GM18526 (cell line): Measurements from ENCODE around the gene SAMD9L.
A peak's percentile ranks its signal among the peaks of the same experiment; 100 is the strongest.

ENCODE experiments used
- POLR2A ChIP-seq: IDR thresholded peaks from 3 replicates; pipeline ENCODE4 v1.6.1; 2011; ENCODE audit not compliant: insufficient read length; ENCODE audit errors: extremely low read depth

Gene SAMD9L

DNA sequence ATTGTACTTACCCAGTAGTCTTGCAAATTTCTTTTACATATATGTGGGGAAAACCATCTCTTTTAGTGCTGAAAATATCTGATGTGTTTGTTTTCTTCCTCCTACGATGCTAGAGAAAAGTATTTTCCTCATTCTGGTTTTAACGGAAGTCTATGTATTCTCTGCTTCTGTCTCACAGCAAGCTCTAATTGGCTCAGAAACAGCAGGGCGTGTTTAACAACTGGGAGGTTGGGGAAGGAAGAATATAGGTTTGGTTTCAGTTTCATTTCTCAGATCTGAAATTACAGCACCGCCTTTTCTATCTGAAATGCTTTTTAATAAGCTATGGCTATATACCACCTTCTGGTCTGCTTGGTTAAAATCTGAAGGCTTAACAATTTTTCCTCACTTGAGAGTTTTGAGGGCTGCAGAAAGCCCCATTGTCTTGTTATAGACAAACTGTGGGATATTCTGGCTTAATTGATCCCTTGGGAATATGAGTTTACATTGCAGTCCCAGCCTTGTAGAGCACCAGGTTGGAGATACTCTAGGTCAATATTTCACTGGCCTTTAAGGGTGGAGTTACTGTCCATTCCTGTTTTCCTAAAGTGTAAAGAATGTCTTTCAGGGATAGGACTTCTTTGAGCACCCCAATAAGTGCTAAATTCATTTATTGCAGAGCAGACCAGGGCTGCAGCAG lies 30.2 kb downstream of the SAMD9L start, which contains the start of gene SAMD9:
TSS of gene SAMD9 (minus strand) at position 128 of the 679 bp plus-strand sequence. CDS start 11,882 bp downstream, outside the sequence.
- peak; percentile 28 for TF ChIP-seq POLR2A

DNA sequence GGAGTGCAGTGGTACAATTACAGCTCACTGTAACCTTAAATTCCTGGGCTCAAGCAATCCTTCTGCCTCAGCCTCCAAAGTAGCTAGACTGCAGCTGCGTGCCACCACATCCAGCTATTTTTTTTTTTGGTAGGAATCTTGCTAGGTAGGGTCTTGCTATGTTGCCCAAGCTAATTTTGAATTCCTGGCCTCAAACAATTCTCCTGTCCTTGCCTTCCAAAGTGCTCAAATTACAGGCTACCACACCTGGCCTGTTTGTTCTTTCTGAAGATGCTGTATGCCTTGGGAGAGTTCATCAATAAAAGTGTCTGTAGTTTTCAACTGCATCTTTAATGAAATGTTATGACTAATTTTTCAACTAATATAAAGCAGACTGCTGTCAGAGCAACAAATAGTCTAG lies 30.9 kb downstream of the SAMD9L start:
- no peak for TF ChIP-seq POLR2A

DNA sequence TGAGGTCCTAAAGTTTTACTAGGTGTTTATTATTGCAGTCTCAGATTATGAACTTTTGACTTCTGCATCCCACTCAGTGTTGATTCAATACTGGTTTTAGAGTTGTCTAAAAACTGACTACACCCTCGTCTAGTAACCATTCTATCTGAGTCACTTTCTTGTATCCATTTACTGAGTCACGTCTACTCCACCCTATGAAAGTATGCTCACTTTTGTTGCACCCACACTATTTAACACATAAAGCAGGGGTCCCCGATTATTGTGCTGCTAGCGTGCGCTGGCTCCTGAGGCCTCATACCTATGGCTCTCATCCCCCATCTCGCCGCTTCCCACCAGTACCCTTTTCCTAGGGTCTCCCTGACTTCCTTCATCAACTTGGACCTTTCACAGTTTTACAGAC lies 32.4 kb downstream of the SAMD9L start:
- TF ChIP-seq POLR2A = no peak

DNA sequence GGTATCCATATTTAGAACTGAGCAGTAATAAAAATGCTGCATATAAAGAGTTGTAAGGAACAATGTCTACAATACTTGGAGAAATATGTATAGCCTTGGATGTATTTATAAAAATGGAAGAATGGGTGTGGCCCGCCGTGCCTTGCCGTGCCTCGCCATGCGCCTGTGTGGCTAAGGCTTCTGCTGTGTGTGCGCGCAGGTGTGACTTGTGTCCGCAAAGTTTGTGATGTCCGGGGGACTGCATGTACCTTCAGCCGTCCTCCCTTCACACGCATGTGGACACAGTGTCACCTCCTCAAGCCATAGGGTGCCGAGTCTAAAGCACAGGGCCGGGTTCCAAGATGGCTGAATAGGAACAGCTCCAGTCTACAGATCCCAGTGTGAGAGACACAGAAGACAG lies 40.2 kb downstream of the SAMD9L start:
- no peak for TF ChIP-seq POLR2A

DNA sequence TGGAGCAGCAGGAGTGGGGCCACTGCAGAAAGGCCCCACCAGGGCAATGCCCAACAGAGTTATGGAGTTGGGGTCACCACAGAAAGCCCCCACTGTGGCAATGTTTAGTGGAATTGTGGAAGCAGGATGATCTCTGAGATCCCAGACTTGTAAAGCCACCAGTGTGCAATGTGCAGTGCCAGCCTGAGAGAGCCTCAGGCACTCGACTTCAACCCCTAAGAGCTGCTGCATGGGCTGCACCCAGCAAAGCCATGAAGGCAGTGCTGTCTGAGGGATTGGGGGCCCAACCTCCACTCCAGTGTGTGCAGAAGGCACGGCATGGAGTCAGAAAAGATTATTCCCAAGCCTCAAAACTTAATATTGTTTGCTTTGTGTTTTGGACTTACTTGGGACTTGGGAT lies 50.8 kb downstream of the SAMD9L start:
- TF ChIP-seq POLR2A = no peak

DNA sequence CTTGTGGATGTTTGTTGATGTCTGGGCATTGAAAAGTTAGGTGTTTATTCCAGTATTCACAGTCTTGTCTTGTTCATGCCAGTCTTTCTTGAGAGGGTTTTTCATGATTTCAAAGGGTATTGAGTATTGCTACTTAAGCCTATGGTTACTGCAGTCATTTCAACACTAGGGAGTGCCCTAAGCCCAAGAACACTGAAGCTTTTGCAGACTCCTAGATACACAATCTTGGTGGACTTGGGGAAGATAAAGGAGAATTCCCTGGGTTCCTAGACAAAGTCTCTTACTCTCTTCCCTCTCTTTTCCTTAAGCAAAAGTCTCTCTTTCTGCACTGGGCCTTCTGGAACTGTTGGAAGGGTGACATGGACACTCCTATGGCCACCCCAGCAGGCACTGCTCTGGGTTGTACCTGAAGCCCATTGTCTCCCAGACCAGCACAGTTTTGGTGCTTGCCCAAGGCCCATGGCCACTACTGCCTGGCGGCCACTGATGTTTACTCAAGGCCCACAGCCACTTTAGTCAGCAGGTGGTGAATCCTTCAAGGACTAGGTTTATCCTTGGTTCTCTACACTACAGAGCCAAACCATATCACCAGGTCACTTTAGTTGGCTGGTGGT lies 55.3 kb downstream of the SAMD9L start:
- no peak for TF ChIP-seq POLR2A
